ENCODE measurements around the gene SLC6A17. TPM values are rescaled to one million over a fixed set of nuclear protein-coding genes. Genes with fewer than 3 reads are reported as not detected.

Gene SLC6A17
- total RNA-seq, 2 experiments from 2014 or later: 0.02 to 0.07 TPM

DNA sequence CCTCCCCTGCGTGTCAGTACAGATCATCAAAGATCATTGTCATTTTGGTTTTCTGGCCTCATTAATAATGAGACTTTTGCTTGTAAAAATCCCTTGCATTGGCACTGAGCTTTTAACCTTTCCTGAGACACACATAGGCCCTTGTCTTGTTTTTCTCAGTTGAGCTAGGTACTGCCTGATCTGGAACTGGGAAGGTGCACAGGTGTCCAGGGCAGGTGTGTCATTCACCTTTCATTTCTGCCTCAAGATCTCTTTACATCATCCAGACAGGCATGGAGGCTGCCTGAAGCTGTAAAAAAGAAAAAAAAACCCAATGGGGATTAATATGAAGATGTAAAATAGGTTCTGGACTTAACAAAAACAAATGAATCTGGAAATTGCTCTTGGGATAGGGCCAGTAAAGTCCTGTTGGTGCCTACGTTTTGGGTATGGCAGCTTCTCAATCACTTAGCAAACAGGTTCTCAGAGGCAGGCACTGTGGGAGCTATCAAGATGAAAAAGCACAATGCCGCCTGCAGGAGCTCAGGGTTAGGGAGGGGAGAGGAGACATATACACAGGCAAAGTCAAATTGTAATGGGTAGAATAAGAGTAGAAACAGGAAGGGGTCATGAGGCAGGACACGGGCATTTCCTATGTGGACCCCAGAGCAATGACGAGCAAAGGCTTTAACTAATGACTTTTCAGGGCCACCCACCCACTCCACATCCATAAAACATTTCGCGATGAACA, 58.8 kb downstream of the SLC6A17 start:
- H3K36me3 Mint-ChIP-seq: peaks cover 5% of the 10 kb centered on the region
- POLR2A ChIA-PET: interaction anchor here (2.1 to 3.1 kb wide), 3 partner anchors 101 to 130 kb away, joined by 9 to 16 read pairs (median 9); partner anchors contain the start of gene RBM15
- no peaks in the 10 kb centered on the region for H3K27me3 Mint-ChIP-seq
- H3K27ac Mint-ChIP-seq: peak overlapping the region; percentile 78
- H3K4me3 Mint-ChIP-seq: peak overlapping the region; percentile 77
- no peaks in the 10 kb centered on the region for H3K9me3 Mint-ChIP-seq
- CTCF ChIA-PET: interaction anchor here (0.6 to 19.7 kb wide), 28 partner anchors 7 to 287 kb away, joined by 3 to 920 read pairs (median 8); partner anchors contain the start of gene RBM15
- DNase-seq: no peak
- intact Hi-C loops (cut with micrococcal nuclease): no loop called here
- H3K4me1 Mint-ChIP-seq (ENCODE audit: low read depth): peaks cover 39% of the 10 kb centered on the region

- H3K9me3 Mint-ChIP-seq: no peaks in the 10 kb centered on the region
- peak within 1 kb of the TSS; percentile 88 for H3K4me3 Mint-ChIP-seq
- peaks cover 47% of the 10 kb centered on the region for H3K4me1 Mint-ChIP-seq (ENCODE audit: low read depth)
- H3K27ac Mint-ChIP-seq: peak within 1 kb of the TSS; percentile 84
- no peaks in the 10 kb centered on the region for H3K27me3 Mint-ChIP-seq
- POLR2A ChIA-PET: interaction anchor here (0.8 to 3.1 kb wide), 4 partner anchors 27 to 129 kb away, joined by 3 to 16 read pairs (median 6); partner anchors contain the start of gene RBM15
- DNase-seq: peak; percentile 95
- H3K36me3 Mint-ChIP-seq: peaks cover 5% of the 10 kb centered on the region
- CTCF ChIA-PET: interaction anchor here (0.6 to 19.7 kb wide), 12 partner anchors 13 to 286 kb away, joined by 3 to 920 read pairs (median 14); partner anchors contain the start of gene RBM15
- intact Hi-C loops (cut with micrococcal nuclease): loop anchor here (1.0 to 10.0 kb wide), 3 partner anchors 128 to 425 kb away; partner anchors contain the start of gene LAMTOR5
Measured at GRCh38 chr1:110209715-110210603, 59.7 kb downstream of the SLC6A17 start, which contains the start of gene KCNC4. TSS of gene KCNC4 (plus strand) at chr1:110210314. CDS start at chr1:110211500, 1,186 bp downstream.

DNA sequence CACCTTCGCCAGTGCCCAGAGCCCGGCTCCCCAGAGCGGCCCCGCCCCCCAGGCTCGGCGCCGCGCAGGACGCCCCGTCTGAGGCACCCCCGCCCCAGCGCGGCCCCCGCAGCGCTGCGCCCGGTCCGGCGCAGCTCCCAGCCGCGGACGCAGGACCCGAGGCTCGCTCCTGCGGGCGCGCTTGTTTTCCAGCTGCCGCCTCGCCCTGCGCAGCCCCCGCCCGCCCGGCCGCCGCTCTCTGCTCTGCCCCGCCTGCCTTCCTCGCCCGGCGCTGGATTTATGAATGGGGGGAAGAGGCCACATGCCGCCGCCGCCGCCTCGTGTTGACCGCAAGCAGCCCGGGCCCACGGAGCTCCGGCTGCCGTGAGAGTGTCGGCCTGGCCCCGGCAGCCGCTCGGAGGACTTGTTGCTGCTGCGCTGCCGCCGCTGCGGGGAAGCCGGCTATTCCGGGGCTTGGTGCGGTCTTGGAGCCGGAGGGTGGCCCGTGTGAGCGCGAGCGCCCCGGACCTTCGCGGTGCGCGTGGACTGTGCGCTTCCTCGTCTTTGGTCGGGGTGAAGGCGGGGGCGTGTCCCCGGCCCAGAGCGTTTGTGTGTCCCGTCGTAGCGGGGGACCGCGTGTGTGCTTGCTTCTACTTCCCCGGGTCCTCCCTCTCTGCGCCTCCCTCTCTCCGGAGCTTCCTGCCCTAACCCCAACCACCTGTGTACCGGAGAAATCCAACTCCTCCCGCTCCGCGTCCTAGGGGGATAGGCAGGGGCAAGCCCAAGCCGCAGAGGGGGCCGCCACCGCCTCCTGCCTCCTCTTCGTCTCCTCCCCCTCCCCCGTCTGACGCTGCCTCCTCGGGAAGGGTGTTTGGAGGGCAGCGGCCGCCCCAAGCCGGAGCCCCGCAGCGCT, 60.6 kb downstream of the SLC6A17 start:
- Mint-ChIP-seq H3K27me3 (no peaks in the 10 kb centered on the region), H3K27ac (peak overlapping the region; percentile 84), H3K4me3 (peak overlapping the region; percentile 88), H3K4me1 (ENCODE audit: low read depth) (peaks cover 56% of the 10 kb centered on the region), H3K9me3 (no peaks in the 10 kb centered on the region), H3K36me3 (peaks cover 5% of the 10 kb centered on the region)
- intact Hi-C loops (cut with micrococcal nuclease): loop anchor here (1.0 to 10.0 kb wide), 3 partner anchors 127 to 424 kb away; partner anchors contain the start of gene LAMTOR5
- peak; percentile 70 for DNase-seq
- CTCF ChIA-PET: interaction anchor here (1.4 to 19.7 kb wide), 5 partner anchors 8 to 250 kb away, joined by 4 to 920 read pairs (median 98); partner anchors contain the start of gene RBM15
- POLR2A ChIA-PET: interaction anchor here (0.8 to 2.9 kb wide), 5 partner anchors 26 to 128 kb away, joined by 3 to 16 read pairs (median 4); partner anchors contain the start of gene RBM15

GRCh38 chr1:110211496-110212168, 61.3 kb downstream of the SLC6A17 start:
- H3K4me1 Mint-ChIP-seq (ENCODE audit: low read depth): peaks cover 64% of the 10 kb centered on the region
- POLR2A ChIA-PET: interaction anchor here (1.3 to 2.9 kb wide), 3 partner anchors 24 to 127 kb away, joined by 3 to 16 read pairs (median 7); partner anchors contain the start of gene RBM15
- intact Hi-C loops (cut with micrococcal nuclease): loop anchor here (2.0 to 10.0 kb wide), 2 partner anchors 195 to 423 kb away; partner anchors contain the start of gene LAMTOR5
- H3K4me3 Mint-ChIP-seq: peak overlapping the region; percentile 88
- DNase-seq: peak; percentile 66
- CTCF ChIA-PET: interaction anchor here (1.1 to 19.7 kb wide), 5 partner anchors 9 to 249 kb away, joined by 3 to 920 read pairs (median 5); partner anchors contain the start of gene RBM15
- H3K27ac Mint-ChIP-seq: peak overlapping the region; percentile 84
- H3K27me3 Mint-ChIP-seq: no peaks in the 10 kb centered on the region
- H3K9me3 Mint-ChIP-seq: no peaks in the 10 kb centered on the region
- H3K36me3 Mint-ChIP-seq: peaks cover 5% of the 10 kb centered on the region

- H3K27me3 Mint-ChIP-seq: no peaks in the 10 kb centered on the region
- H3K4me3 Mint-ChIP-seq: peak overlapping the region; percentile 73
- DNase-seq: peak; percentile 15
- POLR2A ChIA-PET: interaction anchor here (1.3 to 2.9 kb wide), 3 partner anchors 24 to 126 kb away, joined by 3 to 16 read pairs (median 7); partner anchors contain the start of gene RBM15
- peaks cover 5% of the 10 kb centered on the region for H3K36me3 Mint-ChIP-seq
- peaks cover 69% of the 10 kb centered on the region for H3K4me1 Mint-ChIP-seq (ENCODE audit: low read depth)
- CTCF ChIA-PET: interaction anchor here (1.1 to 19.7 kb wide), 6 partner anchors 10 to 248 kb away, joined by 3 to 920 read pairs (median 4); partner anchors contain the start of gene RBM15
- no peaks in the 10 kb centered on the region for H3K9me3 Mint-ChIP-seq
- peak overlapping the region; percentile 3 for H3K27ac Mint-ChIP-seq
- intact Hi-C loops (cut with micrococcal nuclease): loop anchor here (10.0 kb wide), 1 partner anchor 422 kb away; no protein-coding TSS in a partner anchor
Measured at GRCh38 chr1:110212169-110213142, 62.2 kb downstream of the SLC6A17 start.

DNA sequence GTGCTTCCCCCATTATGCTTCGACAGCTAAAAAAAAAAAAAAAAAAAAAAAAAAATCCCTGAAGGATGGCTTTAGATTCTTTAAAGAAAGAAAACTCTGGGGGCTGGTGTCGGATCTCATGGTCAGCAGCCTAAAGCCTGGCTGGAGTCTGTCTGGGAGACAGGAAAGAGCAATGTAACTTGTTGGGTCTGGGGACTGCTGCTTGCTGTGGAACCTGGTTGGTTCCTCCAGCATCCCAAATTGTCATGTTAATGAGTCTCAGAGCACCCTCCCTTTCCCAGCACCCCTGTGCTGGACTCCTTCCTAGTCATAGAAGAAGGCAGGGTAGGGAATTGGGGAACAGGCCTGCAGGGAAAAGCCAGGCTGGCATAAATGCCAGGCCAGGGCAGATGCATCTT, 62.8 kb downstream of the SLC6A17 start:
- Mint-ChIP-seq H3K4me3 (peak overlapping the region; percentile 73), H3K9me3 (no peaks in the 10 kb centered on the region), H3K36me3 (peaks cover 5% of the 10 kb centered on the region), H3K27ac (no peak overlapping the region), H3K27me3 (no peaks in the 10 kb centered on the region), H3K4me1 (ENCODE audit: low read depth) (peaks cover 71% of the 10 kb centered on the region)
- ChIA-PET POLR2A (interaction anchor here (1.8 to 2.9 kb wide), 2 partner anchors 23 to 125 kb away, joined by 7 to 16 read pairs; partner anchors contain the start of gene RBM15), CTCF (interaction anchor here (1.3 to 19.7 kb wide), 4 partner anchors 10 to 124 kb away, joined by 4 to 920 read pairs (median 10); no protein-coding TSS in a partner anchor)
- intact Hi-C loops (cut with micrococcal nuclease): loop anchor here (10.0 kb wide), 1 partner anchor 422 kb away; no protein-coding TSS in a partner anchor
- no peak for DNase-seq

- Mint-ChIP-seq H3K27me3 (no peaks in the 10 kb centered on the region), H3K4me1 (ENCODE audit: low read depth) (peaks cover 59% of the 10 kb centered on the region), H3K27ac (peak overlapping the region; percentile 83), H3K36me3 (peaks cover 5% of the 10 kb centered on the region), H3K9me3 (no peaks in the 10 kb centered on the region), H3K4me3 (peak overlapping the region; percentile 49)
- DNase-seq: peak; percentile 52
- ChIA-PET CTCF (interaction anchor here (0.8 to 19.7 kb wide), 7 partner anchors 7 to 245 kb away, joined by 3 to 920 read pairs (median 5); partner anchors contain the start of gene RBM15), POLR2A (interaction anchor here (1.1 to 2.6 kb wide), 2 partner anchors 21 to 124 kb away, joined by 3 to 14 read pairs; no protein-coding TSS in a partner anchor)
- intact Hi-C loops (cut with micrococcal nuclease): loop anchor here (1.0 to 10.0 kb wide), 2 partner anchors 22 to 420 kb away; no protein-coding TSS in a partner anchor
Measured at GRCh38 chr1:110214454-110215404, 64.4 kb downstream of the SLC6A17 start.

Measured in activated CD4-positive, alpha-beta memory T cell treated with anti-CD3 and anti-CD28 coated beads for 36 hours (primary cell).